HG03095 (cell line): Measurements from ENCODE around the gene TRIM65.
A peak's percentile ranks its signal among the peaks of the same experiment; 100 is the strongest.

Experiments
- ATAC-seq: cut with Tn5 transposase; IDR thresholded peaks from one replicate; pipeline ENCODE4 v1.9.1; 2021; ENCODE audit warnings: moderate library complexity; ENCODE audit not compliant: unreplicated experiment

Gene TRIM65

DNA sequence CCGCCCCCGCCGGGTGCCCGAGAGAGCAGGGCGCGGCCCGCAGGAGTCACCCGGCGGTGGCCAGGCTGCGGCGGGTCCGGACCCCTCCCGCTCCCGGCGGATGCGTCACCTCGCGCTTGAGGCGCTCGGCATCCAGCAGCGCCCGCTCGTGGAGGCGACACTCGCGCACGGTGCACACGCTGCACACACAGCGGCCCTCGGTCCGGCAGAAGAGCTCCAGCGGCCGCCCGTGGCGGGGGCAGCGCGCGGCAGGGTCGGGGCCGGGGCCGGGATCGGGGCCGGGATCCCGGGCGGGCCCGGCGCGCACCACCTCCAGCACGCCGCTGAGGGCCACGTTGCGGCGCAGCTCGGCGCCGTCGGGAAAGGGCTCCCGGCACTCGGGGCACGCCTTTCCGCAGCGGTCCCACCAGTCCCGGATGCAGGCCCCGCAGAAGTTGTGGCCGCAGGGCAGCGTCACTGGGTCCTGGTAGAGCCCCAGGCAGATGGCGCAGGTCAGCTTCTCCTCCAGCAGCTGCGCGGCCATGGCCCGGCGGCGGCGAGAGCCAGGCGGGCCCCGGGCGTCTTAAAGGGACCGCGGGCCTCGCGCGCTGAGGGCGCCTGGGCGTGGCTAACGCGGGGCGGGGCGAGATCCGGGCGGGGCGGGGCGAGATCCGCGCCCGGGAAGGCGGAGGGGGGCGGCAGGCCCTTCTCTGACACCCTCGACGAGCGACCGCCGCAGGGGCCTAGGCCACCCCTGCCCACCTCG, at the start of gene TRIM65:
TRIM65 (minus strand) TSS at position 537 of the 745 bp plus-strand sequence; CDS start at position 523, 14 bp downstream.
- ATAC-seq = peak; percentile 44

DNA sequence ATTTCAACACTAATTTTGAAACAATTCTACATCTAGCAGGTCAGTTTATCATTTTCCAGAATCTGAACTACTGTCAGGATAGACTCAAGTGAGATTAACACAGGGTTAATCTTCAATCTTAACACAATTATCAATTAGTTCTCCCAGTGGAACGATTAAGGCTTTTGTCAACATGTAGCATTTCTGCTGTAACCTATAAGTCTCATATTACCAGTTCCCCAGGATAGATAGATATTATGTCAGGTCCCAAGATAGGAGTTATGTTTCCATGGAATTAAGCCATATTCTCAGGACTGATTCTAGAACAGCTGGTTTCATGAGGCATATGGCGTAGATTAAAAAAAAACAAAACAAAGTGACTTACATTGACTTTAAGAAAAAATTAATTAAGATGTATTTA, 48.5 kb upstream of the TRIM65 start:
- ATAC-seq = no peak

DNA sequence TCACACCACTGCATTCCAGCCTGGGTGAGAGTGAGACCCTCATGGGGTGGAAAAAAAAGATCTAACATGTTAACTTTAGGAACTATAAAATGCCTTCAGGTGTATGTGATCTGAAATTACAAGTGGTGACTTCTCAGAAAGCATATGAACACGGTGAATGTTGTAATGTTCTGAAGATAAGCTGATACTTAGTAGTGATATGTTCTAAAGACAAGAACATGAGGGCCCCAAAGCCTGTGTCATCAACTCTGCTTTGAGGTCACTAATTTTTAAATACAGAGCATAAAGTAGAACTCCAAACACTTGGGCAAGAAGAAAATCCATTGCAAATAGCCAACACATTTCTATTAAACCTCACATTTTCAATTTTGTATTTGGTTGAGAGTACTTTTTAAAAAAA, 46.7 kb upstream of the TRIM65 start:
- no peak for ATAC-seq

DNA sequence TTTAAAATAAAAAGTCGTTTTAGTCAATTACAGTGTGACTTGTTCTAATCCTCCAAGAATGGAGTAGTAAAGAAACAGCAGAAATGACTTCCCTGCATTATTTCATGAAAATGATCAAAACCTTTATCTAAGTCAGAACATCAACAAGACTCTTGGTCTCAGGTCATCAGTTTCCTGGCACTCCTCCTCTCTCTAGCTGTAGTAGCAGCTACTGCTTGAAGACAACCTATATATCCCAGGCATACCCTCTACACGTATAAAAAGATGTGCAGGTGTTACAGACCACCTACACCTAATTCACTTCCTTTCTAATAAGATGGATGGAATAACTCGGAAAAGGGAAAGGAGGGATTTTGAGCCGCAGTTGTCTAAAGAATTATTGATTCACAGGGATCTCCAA, 45.7 kb upstream of the TRIM65 start:
- no peak for ATAC-seq

- ATAC-seq = no peak
These were observed 44.7 kb upstream of the TRIM65 start for GRCh38 chr17:75941442-75941819.

- ATAC-seq = peak; percentile 92
These were observed 44.1 kb upstream of the TRIM65 start, which contains the start of gene FBF1 for GRCh38 chr17:75940727-75941441. Gene FBF1 (minus strand): TSS chr17:75941042. CDS start chr17:75938149, 2,893 bp downstream.

DNA sequence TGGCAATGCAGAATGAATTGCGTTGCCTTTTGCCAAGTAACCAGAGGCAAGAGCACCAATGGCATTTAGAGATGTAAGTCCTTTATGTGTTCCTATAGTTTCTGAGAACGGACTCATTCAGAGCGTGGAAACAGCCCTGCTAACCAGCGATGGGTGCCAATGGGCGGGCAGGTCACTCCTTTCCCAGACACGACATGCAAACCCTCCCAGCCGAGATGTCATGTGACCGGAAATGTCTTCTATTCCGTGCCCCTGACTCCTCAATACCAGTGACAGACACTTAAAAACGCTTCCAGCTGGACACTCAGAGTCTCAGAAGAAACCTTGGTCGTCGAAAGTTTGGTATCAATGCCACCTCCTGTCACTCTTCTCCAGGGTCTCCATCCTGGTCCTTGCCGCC, 40.9 kb upstream of the TRIM65 start:
- ATAC-seq = no peak

DNA sequence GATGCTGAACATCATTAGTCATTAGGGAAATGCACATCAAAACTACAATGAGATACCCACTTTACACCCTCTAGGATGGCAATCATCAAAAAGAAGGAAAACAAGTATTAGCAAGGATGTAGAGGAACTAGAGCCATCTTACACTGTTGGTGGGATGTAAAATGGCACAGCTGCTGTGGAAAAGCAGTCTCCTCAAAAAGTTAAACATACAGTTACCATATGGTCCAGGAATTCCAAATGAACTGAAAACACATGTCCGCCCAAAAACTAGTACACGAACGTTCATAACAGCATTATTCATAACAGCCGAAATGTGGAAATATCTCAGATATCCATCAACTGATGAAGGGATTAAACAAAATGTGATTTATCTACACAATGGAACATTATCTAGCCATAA, 37.1 kb upstream of the TRIM65 start:
- no peak for ATAC-seq

DNA sequence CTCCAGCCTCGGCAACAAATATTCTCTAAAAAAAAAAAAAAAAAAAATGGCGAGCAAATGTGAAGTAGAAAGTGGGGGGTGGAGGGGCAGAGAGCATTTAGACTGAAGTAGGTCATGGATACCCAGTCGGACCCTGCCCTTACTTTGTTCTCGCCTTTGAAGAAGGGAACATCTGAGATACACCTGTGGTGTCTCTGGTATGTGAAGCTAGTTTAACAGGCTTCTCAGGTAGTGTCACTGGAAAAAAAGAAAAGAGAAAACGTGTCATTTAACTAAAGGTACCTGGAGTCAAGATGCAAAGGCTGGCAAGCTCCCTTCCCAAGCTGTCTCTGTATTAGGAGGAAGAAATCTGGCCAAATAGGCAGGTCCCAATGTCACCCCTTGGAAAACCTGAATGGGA, 36.1 kb upstream of the TRIM65 start:
- no peak for ATAC-seq

DNA sequence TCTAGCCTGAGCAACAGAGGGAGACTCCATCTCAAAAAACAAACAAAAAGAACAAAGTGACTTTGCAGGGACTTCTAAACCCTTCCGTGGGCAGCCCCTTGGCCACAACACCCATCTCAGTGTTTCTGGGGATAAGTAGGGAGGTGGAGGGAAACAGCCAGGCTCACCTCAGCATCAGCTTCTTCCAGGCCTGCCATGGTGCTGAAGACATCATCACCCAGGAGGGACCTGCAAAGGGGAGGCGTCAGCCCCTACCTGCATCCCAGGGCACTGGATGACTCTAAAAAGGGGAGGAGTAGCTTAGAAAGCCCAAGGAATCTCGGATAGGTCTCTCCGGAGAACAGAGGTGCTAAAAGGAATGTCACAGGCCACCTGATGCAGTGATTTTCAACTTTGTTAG, 34.3 kb upstream of the TRIM65 start:
- ATAC-seq = no peak

- no peak for ATAC-seq
These were observed 30.7 kb upstream of the TRIM65 start for GRCh38 chr17:75927286-75927922.

- no peak for ATAC-seq
These were observed 29.7 kb upstream of the TRIM65 start for GRCh38 chr17:75926456-75926855.

- no peak for ATAC-seq
These were observed 29.2 kb upstream of the TRIM65 start for GRCh38 chr17:75925912-75926311.

DNA sequence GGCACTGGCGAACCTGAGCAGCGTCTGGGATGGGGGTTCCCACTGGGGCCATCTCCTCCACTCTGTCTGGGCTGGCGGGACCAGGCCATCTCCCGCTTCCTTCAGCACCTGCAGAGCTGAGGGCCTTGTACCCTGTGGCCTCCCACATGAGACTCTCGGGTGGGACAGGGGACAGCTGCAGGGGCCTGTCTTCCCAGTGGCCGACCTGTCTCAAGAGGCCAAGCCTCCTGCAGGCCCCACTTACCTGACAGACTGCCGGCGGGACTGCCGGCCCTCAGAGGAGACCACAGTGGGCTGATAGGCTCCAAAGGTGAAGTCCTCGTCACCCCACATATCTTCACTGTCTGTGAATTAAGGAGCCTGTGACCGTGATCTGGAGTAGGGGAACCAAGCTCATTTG, 28.4 kb upstream of the TRIM65 start:
- ATAC-seq = no peak

- no peak for ATAC-seq
These were observed 26.5 kb upstream of the TRIM65 start for GRCh38 chr17:75922963-75923874.

DNA sequence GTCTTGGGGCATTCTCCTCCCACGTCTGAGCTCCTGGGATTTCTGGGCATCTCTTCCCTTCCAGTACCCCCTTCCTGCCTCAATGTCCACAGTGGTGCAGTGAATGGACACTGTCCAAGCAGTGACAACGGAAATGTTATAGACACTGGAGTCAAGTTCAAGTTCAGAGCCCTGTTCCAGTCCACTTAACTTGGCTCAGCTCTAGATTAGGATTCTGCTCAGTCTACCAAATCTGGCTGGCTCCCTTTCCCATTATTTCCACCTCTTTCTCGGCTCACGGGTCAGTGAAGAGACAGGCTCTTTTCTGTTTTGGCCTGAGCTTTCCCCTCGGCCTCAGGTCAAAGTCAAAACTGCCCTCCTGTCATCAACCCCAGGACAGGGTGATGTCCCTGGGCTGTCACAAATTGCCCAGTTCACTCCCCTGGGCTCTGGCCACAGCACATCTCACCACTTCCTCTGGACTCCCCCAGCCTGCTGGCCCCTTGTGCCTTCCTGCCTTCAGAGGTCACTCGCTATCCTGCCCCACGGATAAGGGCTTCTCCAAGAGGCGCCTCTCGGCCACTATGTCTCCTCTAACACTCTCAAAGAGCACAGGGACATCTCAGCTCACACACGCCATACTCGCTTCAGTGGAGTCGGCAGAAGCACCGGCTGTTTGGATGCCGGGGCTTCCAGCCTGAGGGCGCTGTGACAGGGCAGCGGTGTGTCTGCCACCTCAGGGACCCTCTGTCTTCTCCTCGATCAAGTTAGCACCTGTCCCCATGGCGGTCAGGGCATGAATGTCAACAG, 25.6 kb upstream of the TRIM65 start:
- no peak for ATAC-seq

DNA sequence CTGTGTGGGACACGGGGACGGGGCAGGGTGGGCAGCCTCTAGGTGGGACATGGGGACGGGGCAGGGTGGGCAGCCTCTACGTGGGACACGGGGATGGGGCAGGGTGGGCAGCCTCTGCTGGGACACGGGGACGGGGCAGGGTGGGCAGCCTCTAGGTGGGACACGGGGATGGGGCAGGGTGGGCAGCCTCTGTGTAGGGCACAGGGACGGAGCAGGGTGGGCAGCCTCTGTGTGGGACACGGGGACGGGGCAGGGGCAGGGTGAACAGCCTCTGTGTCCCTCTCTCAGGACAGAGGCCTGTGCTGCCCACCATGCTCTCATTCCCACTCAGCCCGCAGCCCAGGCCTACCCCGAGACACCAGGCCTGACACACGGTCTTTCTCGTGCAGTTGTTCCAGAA, 24.8 kb upstream of the TRIM65 start:
- ATAC-seq = no peak

- ATAC-seq = no peak
These were observed 23.4 kb upstream of the TRIM65 start for GRCh38 chr17:75920045-75920560.

GRCh38 chr17:75919611-75920010, 22.9 kb upstream of the TRIM65 start:
- no peak for ATAC-seq

GRCh38 chr17:75917917-75918445, 21.2 kb upstream of the TRIM65 start:
- ATAC-seq = no peak
